Stimulated activated CD4-positive, alpha-beta T cell treated with anti-CD3 and anti-CD28 coated beads, Interleukin-4, amount 100 ng/mL, for 24 hours (primary cell): ENCODE measurements around the gene GALNT18.

Experiments used
- DNase-seq: peaks from one replicate; pipeline ENCODE4 v3.0.0-alpha.2; 2020

The GALNT18 gene

DNA sequence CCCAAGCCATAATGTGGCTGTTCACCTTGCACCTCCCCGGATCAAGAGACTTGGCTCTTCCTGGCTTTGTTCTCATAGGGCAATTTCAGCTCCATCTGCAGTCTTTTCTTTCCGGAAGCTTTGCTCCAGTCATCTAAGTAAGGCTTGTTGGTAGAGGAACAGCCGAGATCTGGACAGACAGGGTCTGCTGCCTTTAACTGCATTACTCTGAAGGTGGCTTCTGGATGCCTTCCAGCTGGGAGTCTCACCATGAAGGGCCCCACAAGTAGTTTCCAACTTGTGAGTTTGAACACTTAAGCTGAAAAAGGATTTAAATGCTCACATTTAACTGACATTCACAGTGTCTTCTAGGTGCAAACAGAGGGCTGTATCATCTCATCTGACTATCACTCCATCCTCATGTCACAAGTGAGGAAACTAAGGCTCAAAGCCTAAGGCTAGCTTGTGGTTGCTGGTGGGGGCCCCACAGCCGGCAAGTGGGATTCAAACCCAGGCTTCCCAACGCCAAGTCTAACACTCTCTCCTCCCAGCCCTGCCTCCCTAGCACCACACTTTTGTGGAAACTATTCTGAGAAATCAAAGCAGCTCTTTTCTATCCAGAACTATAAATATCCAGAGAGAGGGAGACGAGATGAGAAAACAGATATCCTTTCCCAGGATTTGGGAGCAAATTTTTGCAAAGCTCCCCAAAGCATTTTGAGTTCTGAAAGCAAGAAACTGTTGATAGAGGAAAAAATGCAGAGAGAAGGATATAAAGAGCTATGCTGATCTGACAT is 58.4 kb downstream of the GALNT18 start:
- DNase-seq = no peak

DNA sequence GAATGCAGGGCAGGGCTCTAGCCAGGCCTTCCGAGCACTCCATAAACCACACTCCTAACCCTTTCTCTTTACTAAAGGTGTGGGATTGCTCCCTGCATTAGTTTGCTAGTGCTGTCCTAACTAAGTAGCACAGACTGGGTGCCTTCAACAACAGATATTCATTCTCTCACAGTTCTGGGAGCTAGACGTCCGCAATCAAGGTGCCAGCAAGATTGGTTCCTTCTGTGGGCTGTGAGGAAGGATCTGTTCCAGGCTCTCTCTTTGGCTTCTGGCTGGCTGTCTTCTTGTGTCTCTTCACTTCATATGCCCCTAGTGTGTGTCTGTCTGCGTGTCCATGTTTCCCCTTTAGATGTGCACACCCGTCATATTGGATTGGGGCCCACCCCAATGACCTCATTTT is 59.8 kb downstream of the GALNT18 start:
- DNase-seq = no peak

DNA sequence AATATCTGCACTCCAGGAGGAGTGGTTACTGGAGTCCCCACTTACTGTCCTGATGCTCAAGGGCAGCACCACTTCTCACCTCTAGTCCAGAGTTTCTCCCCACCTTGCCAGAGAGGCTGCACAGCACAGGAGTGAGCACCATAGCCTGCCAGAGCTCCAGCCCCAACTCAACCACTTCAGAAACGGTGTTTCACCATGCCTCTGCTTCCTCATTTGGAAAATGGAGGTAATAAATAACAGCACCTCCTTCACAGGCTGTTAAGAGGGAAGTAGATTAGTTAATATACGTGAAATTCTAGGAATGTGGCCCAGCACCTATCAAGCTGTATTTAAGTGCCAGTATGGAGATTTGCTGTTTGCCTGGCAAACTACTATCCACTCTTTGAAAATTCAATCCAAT is 63.0 kb downstream of the GALNT18 start:
- DNase-seq = no peak

DNA sequence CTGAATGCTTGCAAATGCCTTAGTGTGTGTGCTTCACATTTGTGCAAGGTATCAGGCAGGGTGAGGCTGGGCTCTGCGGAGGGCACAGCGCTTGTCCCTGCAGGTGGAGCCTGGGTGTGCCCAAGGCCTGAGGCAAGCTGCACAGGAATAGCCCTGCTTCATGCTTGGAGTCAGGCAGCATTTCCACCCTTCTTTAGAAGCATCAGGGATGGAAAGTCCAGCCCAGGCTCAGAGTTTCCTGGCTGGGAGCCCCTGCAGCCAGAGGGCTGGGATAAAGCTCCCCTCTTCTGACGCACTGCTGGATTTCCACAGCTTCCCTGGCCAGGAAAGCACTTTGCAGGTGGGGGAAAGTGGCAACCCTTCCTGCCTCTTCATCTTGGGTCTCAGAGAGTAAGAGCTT is 63.4 kb downstream of the GALNT18 start:
- no peak for DNase-seq

DNA sequence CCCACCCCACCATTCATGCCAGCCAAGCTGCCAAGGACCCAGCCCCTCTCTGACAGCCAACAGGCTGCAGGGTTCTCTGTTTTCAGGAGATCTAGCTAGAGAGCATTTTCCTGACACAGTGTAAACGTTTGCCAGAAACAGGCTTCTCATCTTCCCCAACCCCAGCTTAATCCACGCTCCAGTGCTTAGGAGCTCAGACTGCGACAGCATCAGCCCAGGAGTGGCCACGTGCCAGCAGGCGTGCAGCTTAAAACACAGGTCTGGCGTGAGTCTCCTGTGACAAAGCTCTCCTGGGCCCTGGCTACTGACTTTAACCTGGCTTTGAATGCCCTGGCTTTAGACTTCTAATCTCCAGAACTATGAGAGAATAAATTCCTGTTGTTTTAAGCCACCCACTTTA is 66.6 kb downstream of the GALNT18 start:
- no peak for DNase-seq

DNA sequence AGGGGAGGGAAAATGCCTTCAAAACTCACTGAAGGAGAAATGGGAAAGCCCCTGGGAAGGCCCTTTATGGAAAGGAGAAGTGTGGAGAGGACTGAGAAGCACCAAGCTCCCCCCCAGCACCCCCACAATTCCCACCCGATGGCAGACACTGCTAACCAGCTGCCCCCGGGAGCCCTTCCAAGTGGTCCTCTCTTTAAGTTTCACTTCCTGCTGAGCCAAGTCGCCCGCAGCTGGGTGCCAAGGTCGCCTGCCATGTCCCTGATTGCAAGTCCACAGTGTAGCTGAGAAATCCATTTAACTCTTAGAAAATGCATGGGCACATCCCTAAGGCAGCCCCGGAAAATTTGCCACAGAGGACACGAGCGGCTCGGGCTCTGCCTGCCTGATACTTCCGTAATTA is 68.2 kb downstream of the GALNT18 start:
- DNase-seq = no peak

DNA sequence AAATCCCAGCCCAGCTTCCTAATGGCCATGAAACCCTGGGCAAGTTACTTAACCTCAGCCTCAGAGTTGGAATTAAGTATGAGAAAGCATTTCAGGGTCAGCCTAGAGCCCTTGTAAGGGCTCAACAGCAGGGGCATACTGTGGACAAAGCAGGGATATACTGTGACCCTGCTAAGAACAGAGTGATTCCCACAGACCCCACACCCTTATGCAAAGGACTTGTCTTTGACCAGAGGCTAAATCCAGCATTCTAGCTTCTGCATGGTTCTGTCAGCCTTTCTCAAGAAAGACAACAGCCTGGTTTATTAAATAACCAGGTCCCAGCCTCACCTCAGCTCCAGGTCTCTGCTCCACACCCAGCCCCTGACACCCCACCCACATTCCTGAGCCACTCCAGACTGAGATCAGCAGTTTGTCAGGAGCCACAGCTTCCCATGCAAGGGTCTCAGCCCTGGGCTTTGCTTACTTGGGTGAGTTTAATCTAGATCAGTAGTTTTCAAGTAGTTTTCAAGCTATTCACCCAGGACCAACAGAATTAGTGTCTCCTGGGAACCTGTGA is 69.2 kb downstream of the GALNT18 start:
- no peak for DNase-seq

DNA sequence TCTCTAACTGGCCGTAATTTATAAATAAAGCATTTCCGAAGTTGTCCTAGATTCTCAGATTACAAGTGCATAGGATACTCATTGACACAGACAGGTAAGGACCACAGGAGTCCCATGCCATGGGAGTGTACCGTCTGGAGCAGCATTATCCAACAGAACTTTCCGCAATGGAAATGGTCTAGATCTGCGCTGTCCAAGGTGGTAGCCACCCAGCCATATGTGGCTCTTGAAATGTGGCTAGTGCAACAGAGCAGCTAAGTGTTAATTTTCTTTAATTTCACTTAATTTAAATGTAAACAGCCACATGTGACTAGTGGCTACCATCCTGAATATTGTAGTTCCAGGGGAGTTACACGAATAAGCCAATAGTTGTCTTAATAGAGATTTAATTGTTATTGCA is 71.3 kb downstream of the GALNT18 start:
- DNase-seq = no peak

DNA sequence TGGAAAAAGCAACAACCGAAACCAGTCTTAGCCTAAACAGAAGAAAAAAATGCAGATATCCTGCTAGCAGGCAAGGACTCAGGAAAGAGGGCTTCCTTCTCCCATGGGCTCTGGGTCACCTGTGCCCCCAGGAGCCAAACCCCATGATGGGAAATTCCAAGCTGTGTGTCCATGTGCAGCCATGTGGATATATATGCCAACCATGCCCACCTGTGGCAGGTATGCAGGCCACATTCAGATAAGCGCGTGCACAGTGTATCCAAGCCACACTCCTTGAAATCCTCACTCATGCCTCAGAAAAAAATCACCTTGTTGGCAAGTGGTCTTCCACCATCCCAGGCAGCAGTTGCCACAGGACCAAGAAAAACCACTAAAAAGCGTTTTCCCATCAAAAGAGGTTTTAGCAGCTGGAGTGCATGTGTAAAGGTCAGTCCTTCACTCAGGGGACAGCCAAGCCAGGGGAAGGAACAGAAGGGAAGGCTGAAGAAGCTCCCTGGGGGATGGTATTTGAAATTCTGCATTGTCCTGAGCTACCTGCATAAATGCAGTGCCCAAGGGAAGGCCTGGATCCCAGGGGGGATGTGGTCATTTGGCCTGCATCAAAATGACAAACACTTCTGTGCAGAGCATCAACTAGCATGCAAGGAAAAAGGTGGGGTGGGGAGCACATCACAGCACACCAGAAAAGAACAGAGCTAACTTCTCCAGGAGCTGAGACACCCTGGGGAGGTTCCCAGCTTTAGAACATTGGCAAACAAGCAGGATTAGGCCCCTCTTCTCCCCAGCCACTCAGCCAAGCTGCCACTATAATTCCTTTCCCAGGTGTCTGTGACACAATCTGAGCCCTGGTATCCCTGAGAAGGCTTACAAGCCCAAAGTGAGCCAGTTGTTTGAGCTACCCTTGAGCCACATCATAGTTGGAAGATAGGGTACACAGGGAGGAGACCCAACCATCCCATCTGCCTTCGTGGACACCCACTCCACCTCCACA is 76.2 kb downstream of the GALNT18 start:
- no peak for DNase-seq

DNA sequence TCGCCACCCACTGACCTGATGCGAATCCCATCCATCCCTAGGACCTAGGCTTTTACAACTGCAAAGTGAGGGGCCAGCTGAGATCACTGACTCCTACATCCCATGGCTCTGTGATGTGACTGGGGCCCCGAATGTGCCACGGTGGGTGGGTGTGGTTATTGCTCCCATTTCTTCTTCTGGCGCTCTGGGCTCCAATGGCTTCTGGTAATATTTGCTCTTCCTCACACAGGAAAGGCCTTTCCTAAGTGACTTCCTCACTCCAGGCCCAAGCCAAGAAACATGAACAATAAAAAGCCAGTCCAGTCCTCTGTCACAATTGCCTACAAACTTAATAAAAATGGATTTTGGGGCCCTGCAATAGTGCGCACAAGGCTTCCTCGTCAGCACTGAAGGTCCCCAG is 78.1 kb downstream of the GALNT18 start:
- no peak for DNase-seq

DNA sequence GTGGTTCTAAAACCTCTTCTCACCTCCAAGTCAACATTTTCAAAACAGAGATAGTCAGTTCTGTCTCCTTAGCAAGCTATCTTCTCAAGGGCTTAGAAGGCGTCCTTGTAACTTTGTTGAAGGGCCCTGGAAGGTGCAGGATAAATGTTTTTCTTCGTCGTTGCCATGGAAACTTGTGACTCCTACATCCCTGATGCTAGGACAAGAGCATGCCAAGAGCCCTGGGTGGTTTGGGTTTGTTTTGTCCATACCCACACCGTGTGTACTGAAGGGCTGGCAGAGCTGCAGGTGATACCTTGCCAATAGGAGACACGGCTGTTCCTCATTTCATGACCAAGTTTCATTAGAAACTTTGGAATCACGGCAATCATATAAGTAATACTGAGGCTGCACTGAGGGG is 81.6 kb downstream of the GALNT18 start:
- DNase-seq = no peak

DNA sequence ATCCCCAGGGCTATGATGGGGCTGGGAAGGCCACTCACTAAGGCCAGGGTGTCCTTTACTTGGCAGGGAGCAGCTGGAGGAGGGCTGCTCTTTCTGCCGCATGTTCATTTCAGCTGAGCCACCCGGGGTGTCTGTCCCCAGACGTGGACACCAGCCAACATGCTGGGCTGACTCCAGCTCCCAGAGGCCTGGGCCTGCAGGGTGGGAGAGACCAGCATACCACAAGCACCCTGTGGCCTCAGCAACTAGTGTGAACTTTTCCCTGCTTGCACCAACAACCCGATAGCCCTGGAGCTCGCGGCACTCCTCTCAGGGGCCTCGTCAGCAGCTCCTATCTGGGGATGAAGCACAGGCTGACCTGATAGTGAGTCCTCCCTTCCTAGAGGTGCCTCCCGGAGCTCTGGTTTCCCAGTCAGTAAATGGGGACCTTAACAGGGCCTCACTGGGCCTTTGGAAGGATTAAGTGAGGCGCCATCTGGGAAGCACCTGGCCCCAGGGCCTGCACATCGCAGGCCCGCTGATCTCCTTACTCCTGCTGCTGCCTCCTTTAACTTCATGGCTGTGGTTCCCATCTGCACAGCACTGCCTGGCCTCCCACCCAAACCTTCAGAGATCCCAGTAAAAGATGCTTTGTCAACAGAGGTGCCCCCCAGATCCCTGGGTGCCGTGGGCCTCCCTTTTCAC is 83.4 kb downstream of the GALNT18 start:
- no peak for DNase-seq

DNA sequence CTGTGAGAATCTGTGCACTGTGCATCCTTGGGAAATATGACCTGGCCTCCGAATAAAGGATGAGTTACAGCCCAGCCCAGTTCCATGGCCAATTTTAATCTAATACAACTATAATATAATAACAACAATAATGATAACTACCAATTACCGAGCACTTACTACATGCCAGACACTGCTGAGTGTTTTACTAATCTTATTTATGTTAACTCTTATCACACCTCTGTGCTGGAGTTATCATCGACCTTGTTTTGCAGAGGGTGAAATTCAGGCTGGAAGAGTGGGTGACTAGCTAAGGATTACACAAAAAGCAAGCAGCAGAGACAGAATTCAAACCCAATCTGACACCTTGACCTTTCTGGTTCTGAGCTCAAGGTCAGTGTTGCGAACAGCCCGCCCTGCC is 83.9 kb downstream of the GALNT18 start:
- DNase-seq = no peak

DNA sequence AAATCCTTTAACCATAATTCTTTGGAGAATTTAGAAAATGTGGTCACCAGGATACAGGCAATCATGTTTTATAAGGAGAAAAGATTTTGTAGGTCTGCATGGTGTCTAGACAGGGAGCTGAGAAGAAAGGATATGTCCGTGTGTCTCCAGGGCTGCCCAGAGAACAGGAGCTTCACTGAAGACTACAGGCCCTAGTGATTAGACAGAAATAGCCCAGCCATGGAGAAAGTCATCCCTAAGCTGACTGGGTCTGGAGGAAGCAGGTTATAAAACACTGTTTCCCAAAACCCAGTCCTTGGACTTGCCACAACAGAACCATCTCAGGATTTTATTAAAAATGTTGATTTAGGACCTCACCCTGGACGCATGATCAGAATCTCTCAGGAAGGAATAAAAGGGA is 84.4 kb downstream of the GALNT18 start:
- no peak for DNase-seq

DNA sequence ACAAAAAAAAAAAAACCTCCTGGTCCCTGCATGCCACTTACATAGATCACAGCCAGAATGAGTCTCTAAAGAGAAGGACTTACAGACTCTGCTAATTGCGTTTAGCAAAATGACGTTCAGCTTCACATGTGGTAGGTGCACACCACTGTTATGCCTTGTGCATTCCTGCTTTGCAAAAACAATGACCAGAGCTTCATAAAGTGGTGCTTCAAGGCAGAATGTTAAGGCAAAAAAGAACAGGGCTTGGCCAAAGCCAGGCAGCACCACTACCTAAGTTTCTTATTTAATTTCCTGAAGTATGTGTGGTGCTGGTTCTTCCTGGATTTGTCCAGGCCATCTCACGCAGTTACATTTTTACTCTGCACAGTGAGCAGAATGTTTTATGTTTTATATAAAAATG is 85.2 kb downstream of the GALNT18 start:
- no peak for DNase-seq

DNA sequence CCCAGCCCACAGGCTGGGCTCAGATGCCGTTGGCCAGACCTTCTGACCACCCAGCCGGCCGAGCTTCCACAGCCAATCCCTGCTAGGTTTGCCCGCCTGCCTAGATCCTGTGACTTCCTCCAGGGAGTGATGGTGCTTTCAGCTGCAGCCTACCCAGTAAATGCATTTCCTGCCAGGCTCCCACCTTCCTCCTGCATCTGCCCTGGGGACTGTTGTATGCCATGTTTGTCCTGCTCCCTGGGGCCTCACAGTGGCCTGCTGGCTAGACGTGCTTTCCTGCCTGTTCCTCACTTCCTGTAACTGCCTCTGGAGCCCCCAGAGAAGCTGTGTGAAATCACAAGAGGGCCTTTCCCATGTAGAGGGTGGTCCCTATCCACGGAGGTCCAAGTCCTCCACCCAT is 86.2 kb downstream of the GALNT18 start:
- DNase-seq = no peak

DNA sequence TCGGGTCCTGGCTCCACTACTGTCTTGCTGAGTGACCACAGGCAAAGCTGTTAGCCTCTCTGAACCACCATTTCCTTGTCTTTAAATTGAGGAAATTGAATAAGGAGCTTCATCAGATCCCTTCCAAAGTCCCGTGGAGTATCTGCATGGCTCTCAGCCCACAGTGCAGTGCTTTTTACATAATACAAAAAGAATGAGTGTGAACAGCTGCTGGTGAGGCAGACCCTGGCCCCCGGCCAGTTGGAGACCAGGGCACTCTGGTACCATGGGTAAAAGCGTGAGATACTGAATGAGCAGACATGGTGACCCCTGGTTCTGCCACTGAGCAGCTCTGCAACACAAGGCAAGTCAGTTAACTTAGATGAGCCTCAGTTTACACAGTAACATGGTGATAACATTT is 86.8 kb downstream of the GALNT18 start:
- DNase-seq = no peak

DNA sequence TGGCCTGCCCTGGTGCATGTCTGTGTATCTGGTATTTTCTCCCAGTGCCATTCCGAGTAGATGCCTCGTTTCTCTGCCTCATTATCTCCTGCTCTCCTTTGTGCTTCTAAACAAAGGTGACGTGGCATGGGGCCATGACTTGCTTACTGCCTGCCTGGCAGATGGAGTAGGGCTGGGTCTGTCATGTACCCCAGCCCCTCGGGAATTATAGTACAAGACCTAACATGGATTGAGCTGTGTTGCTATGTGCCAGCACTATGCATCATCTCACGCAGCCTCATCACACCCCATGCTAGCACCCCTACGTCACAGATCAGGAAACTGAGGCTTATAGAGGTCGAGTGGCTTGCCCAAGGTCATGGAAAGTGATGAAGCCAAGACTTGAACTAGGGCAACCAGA is 88.1 kb downstream of the GALNT18 start:
- no peak for DNase-seq

DNA sequence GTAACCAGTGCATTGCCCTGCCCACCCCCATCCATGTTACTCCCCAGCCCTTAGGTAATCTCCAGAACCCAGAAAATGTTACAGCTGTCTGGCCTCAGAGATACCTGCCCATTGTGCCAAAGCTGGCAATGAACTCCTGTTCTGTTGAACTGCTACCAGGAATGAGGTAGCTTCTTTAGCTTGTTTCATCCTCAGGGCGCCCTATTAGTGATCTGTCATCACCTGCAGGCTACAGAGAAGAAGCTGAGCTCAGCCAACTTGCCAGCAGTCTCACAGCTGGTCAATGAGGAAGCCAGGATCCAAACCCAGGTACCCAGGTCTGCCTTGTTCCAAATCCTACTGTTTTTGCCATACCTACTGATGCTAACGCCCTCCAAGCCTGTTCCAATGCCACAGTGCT is 88.7 kb downstream of the GALNT18 start:
- no peak for DNase-seq

DNA sequence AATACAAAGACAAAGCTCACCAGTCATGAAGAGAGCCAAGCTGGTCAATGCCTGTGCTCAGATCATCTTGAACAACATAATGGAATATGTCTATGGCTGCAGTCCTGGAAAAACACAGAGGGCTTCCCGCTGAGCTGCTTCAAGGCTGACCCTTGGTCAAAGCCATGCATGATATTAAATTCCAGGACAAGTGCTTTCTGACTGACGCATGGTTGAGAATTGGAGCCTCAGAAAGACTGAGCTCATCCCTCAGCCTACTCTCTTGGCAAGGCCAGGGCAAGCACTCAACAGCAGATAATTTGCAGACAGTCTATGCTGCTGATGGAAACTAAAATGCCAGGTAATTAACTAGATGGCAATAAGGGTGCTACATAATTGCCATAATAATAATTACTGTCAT is 89.2 kb downstream of the GALNT18 start:
- DNase-seq = no peak

DNA sequence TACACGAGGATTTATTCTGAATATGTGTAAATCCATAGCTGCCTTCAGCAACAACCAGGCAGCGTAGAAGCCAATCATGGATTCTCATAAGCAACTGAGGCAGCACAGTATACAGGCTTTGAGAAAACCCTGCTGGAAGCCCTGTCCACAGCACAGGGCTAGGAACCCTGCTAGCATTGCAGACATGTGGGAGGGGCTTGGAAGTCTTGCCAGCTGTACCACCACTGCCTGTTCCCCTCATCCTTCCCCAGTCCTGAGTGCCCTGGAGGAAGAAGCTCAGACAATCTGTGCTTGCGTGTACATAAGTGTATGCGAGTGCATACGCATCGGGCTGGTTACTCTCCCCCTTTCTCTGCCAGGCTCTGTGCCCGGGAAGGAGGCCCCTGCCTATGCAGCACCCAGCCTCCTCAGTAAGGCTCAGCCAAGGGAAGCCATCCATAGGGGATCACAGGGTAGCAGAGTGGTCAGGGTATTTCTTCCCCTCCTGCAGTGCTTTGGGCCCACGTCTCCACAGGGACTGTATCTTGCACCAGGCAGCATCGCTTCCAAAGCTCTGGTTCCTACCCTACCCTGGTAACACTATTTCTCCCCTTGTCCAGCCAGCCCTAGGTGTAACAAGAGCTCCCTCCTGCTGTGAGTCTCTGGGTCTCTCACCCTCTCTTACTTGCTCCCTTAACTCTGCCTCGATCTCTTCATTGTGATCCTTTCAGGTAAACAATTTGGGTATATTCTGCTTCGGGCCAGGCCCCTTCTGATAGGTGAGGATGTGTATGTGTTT is 90.5 kb downstream of the GALNT18 start:
- DNase-seq = no peak

DNA sequence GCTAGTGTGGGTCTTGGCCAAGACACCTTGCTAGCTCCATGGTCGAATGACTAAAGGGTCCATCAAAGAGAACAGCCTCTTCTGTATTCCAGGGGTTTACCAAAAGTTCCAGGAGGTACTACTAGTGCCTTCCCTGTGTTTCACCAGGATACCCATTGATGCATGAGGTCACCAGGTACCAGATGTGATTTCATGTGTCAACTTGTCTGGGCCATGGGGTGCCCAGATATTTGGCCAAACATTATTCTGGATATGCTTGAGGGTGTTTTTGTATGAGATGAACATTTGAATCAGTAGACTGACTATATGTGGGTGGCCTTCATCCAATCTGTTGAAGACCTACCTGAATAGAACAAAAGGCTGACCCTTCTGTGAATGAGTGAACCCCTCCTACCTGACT is 92.8 kb downstream of the GALNT18 start:
- DNase-seq = no peak

DNA sequence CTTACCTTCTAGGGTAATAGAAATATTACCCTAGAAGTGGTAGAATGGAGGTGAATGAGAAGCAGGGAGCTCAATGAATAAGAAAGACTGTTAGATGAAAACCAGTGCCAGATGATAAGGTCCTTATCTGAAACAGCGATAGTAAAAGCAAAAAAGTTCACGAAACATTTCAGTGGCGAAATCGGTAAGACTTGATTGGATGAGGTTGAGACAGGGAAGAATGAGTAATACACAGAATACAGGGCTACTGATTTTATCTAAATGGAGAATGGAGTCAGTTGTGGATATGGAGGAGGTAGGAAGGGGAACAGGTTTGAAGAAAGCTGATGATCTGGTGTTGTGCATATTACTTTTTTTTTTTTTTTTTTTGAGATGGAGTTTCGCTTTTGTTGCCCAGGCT is 96.5 kb downstream of the GALNT18 start:
- DNase-seq = no peak
